ENCODE results near the gene NR3C2. TPM values are rescaled to one million over a fixed set of nuclear protein-coding genes. Genes with fewer than 3 reads are reported as not detected.

Gene NR3C2
- total and polyA plus RNA-seq, 2 experiments from 2014 or later, result 1.2 to 3.0 TPM

DNA sequence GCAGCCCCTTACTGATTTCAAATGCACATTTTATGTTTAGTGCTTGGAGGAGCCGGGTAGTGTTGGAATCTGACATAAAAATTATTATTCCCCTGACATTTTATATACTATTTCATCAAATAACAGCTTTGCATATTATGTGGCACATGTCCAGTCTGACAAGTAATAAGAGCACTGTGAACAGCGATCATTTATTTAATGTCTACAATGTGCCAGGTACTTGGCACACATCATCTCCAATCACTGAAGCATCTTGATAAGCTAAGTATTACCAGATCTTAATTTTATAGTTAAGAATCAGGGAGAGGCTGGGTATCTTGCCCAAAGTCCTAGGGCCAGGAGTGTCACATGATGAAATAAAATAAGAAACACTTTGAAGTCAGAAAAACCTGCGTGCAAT is 197.2 kb downstream of the NR3C2 start (continued):
- TF ChIP-seq CTCF (conservative IDR thresholded peaks at IDR 0.05; ENCODE audit: low read depth in 2 of 2), result no peak
- TF ChIP-seq EZH2phosphoT487 (IDR thresholded peaks at IDR 0.05; ENCODE audit: unreplicated experiment), result no peak
- TF ChIP-seq ZNF462 (CRISPR knock-in tag; IDR thresholded peaks at IDR 0.05), result no peak

DNA sequence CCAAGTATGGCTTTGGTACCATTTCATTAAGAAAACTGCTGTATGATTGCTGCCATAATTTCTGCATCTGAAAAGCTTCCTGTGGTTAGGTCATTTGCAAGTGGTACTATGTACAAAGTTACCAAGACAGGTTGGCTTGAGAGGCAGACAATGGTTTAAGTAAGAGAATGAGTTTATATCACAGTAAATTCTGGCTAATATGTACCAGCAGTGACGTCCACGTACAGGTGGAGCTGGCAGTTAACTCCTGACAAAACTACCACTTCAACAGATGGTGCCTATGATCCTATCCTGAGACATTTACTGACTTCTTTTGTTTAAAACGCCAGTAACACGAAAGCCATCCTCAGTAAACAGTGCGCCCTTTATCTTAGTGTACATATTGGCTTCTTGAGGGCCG is 198.4 kb downstream of the NR3C2 start:
- peaks cover 7% of the 10 kb centered on the region; the same call in 2 of the 3 replicates for H3K4me1 Mint-ChIP-seq
- H3K4me3 Mint-ChIP-seq, result no peak overlapping the region
- DNase-seq (ENCODE audit: low spot score), result no peak
- H3K36me3 Mint-ChIP-seq (ENCODE audit: low read depth), result no peaks in the 10 kb centered on the region
- H2AFZ ChIP-seq, result no peak overlapping the region
- no peak overlapping the region for H3K27ac ChIP-seq (ENCODE audit: low read depth)
- H3K27ac Mint-ChIP-seq, result no peak overlapping the region
- H3K36me3 ChIP-seq (ENCODE audit: insufficient read depth), result no peaks in the 10 kb centered on the region
- no peaks in the 10 kb centered on the region for H3F3A ChIP-seq (replicated peaks; ENCODE audit: low read depth)
- no peak overlapping the region for H3K4me2 ChIP-seq
- no peaks in the 10 kb centered on the region for H3K9me2 ChIP-seq (ENCODE audit: insufficient read depth)
- no peaks in the 10 kb centered on the region for H4K20me1 ChIP-seq (replicated peaks; ENCODE audit: insufficient read depth)
- no peaks in the 10 kb centered on the region for H3K27me3 ChIP-seq (ENCODE audit: insufficient read depth)
- H3K4me1 ChIP-seq (ENCODE audit: insufficient read depth), result peaks cover 2% of the 10 kb centered on the region; the same call in 1 of the 2 replicates
- H3K9me3 Mint-ChIP-seq, result no peaks in the 10 kb centered on the region
- H3K4me3 ChIP-seq, result no peak overlapping the region
- ATAC-seq, result no peak
- H3K27me3 Mint-ChIP-seq (ENCODE audit: insufficient read depth, low read depth, poor library complexity), result peaks cover 2% of the 10 kb centered on the region
- H3K79me2 ChIP-seq (replicated peaks; ENCODE audit: insufficient read depth), result no peaks in the 10 kb centered on the region
- TF ChIP-seq EZH2 (IDR thresholded peaks at IDR 0.05; ENCODE audit: low read depth, unreplicated experiment) (no peak), CTCF (conservative IDR thresholded peaks at IDR 0.05; ENCODE audit: low read depth in 2 of 2) (no peak), NANOG (IDR thresholded peaks at IDR 0.05; ENCODE audit: borderline replicate concordance) (no peak), CREB1 (CRISPR knock-in tag; IDR thresholded peaks at IDR 0.05; ENCODE audit: low read depth) (no peak), JUNB (IDR thresholded peaks at IDR 0.05; ENCODE audit: unreplicated experiment) (no peak), ZNF331 (CRISPR knock-in tag; IDR thresholded peaks at IDR 0.05; ENCODE audit: low read depth) (no peak), STAT1 (IDR thresholded peaks at IDR 0.05; ENCODE audit: unreplicated experiment) (no peak)
- TF ChIP-seq, protein P1, sequence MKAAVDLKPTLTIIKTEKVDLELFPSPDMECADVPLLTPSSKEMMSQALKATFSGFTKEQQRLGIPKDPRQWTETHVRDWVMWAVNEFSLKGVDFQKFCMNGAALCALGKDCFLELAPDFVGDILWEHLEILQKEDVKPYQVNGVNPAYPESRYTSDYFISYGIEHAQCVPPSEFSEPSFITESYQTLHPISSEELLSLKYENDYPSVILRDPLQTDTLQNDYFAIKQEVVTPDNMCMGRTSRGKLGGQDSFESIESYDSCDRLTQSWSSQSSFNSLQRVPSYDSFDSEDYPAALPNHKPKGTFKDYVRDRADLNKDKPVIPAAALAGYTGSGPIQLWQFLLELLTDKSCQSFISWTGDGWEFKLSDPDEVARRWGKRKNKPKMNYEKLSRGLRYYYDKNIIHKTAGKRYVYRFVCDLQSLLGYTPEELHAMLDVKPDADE (IDR thresholded peaks at IDR 0.05), result no peak
